Naive thymus-derived CD4-positive, alpha-beta T cell (primary cell): ENCODE data around the gene MYO10. TPM values are rescaled to one million over a fixed set of nuclear protein-coding genes. Genes with fewer than 3 reads are reported as not detected.

Source experiments
- ATAC-seq: fragments of 150-1000 bp; cut with Tn5 transposase; 2 replicates; pipeline ENCODE4 v1.10.0; 2021; ENCODE audit warnings: mild to moderate bottlenecking, moderate library complexity
- CTCF ChIA-PET: fragments of 350-600 bp; sonication (Branson Sonifier 250); formaldehyde crosslinking; loops from one replicate; lab custom pipeline; 2021; ENCODE audit warnings: antibody characterized with exemption; lab: Charles Lee
- POLR2A ChIA-PET: fragments of 350-600 bp; sonication (Branson Sonifier 250); formaldehyde crosslinking; loops from one replicate; lab custom pipeline; 2021; ENCODE audit warnings: antibody characterized with exemption, inconsistent platforms; lab: Charles Lee
- DNase-seq, 9 donors: peaks; one replicate each; pipeline versions ENCODE4 v3.0.0 to v3.0.0-alpha.2; 2020 to 2022; ENCODE audit warnings: mixed read lengths in 1 of 9
- H3K27ac ChIP-seq: one replicate; pipeline ENCODE4 v1.7.0; 2013; ENCODE audit warnings: mild to moderate bottlenecking, low read depth, low read length, moderate library complexity
- H3K27me3 ChIP-seq, 2 donors: one replicate each; pipeline ENCODE4 v1.7.0; 2013; ENCODE audit warnings: low read length in 2 of 2, mild to moderate bottlenecking in 2 of 2, moderate library complexity in 2 of 2; ENCODE audit not compliant: control insufficient read depth in 2 of 2, insufficient read depth in 2 of 2
- H3K36me3 ChIP-seq, 3 experiments: 1 replicate in 2 of 3; 2 replicates in 1 of 3; pipeline ENCODE4 v1.7.0; 2013; ENCODE audit warnings: low read length in 3 of 3, mild to moderate bottlenecking in 3 of 3, moderate library complexity in 1 of 3; ENCODE audit not compliant: insufficient read depth in 3 of 3, control insufficient read depth in 2 of 3
- H3K4me1 ChIP-seq, 2 donors: one replicate each; pipeline ENCODE4 v1.7.0; 2013; ENCODE audit warnings: low read length in 2 of 2, mild to moderate bottlenecking in 2 of 2, moderate library complexity in 1 of 2; ENCODE audit not compliant: control insufficient read depth in 2 of 2, insufficient read depth in 2 of 2
- H3K4me3 ChIP-seq: 2 replicates; pipeline ENCODE4 v1.7.0; 2013; ENCODE audit warnings: mild to moderate bottlenecking, low read length
- H3K9me3 ChIP-seq, 3 experiments: 1 replicate in 2 of 3; 2 replicates in 1 of 3; pipeline ENCODE4 v1.7.0; 2013; ENCODE audit warnings: low read length in 3 of 3; ENCODE audit not compliant: control insufficient read depth in 2 of 3
- H3K27ac Mint-ChIP-seq, 9 donors: one replicate each; pipeline ENCODE4 v1.8.0; 2020 to 2022; ENCODE audit warnings: mixed read lengths in 9 of 9, mild to moderate bottlenecking in 8 of 9, moderate library complexity in 5 of 9, inconsistent platforms in 2 of 9
- H3K27me3 Mint-ChIP-seq, 5 donors: one replicate each; pipeline ENCODE4 v1.8.0; 2021 to 2022; ENCODE audit warnings: mixed read lengths in 5 of 5, mild to moderate bottlenecking in 1 of 5
- H3K36me3 Mint-ChIP-seq, 5 donors: one replicate each; pipeline ENCODE4 v1.8.0; 2020 to 2022; ENCODE audit warnings: mixed read lengths in 5 of 5, mild to moderate bottlenecking in 3 of 5, inconsistent platforms in 1 of 5
- H3K4me1 Mint-ChIP-seq, 7 donors: one replicate each; pipeline ENCODE4 v1.8.0; 2020 to 2022; ENCODE audit warnings: mixed read lengths in 7 of 7, mild to moderate bottlenecking in 3 of 7, inconsistent platforms in 1 of 7
- H3K4me3 Mint-ChIP-seq, 10 donors: one replicate each; pipeline ENCODE4 v1.8.0; 2020 to 2022; ENCODE audit warnings: mild to moderate bottlenecking in 10 of 10, mixed read lengths in 10 of 10, moderate library complexity in 6 of 10, inconsistent platforms in 2 of 10
- H3K9me3 Mint-ChIP-seq, 11 donors: one replicate each; pipeline ENCODE4 v1.8.0; 2020 to 2022; ENCODE audit warnings: mixed read lengths in 11 of 11, mild to moderate bottlenecking in 4 of 11, inconsistent platforms in 1 of 11, moderate library complexity in 1 of 11
- intact Hi-C, 2 donors: fragments of 100-400 bp; cut with micrococcal nuclease; formaldehyde crosslinking; loops; one replicate each; pipeline ENCODE4 v1.15.1; 2023
- polyA plus RNA-seq, 2 donors: library from polyadenylated mRNA; unstranded; fragments of 300-500 nt; fragmentation: Illumina TruSeq; gene quantifications; one replicate each; pipeline ENCODE4 v1.2.3, GENCODE V29; 2021
- total RNA-seq, 6 experiments: library from RNA in 5 of 6; stranded (reverse) in 5 of 6; gene quantifications; 1 replicate in 5 of 6; 2 replicates in 1 of 6; pipeline ENCODE4 v1.2.3 and lab custom pipeline; 2021 to 2026

MYO10 gene
- total and polyA plus RNA-seq, 7 experiments from 2014 or later: 0.02 to 1.0 TPM; not detected in 5

- Mint-ChIP-seq H3K9me3 (peaks cover 0 to 1% (median 0%) of the 10 kb centered on the region in 11 donors), H3K27me3 (peaks cover 0 to 3% (median 0%) of the 10 kb centered on the region in 5 donors), H3K4me3 (no peak overlapping the region), H3K4me1 (peaks cover 0 to 60% (median 36%) of the 10 kb centered on the region in 7 donors), H3K36me3 (no peaks in the 10 kb centered on the region), H3K27ac (no peak overlapping the region)
- no peak for ATAC-seq
- Histone ChIP-seq H3K9me3 (no peaks in the 10 kb centered on the region), H3K36me3 (no peaks in the 10 kb centered on the region), H3K27me3 (no peaks in the 10 kb centered on the region), H3K27ac (no peak overlapping the region), H3K4me1 (no peaks in the 10 kb centered on the region), H3K4me3 (no peak overlapping the region)
- intact Hi-C loops: no loop called here
- CTCF ChIA-PET: no interaction called here
- POLR2A ChIA-PET: interaction anchor here (1.2 kb wide), 1 partner anchor 209 kb away, joined by 4 read pairs; no protein-coding TSS in a partner anchor
- DNase-seq: no peak
Observed at GRCh38 chr5:16671208-16671607, 264.9 kb downstream of the MYO10 start.

- Histone ChIP-seq H3K27me3 (no peaks in the 10 kb centered on the region), H3K4me1 (no peaks in the 10 kb centered on the region), H3K36me3 (no peaks in the 10 kb centered on the region), H3K4me3 (no peak overlapping the region), H3K27ac (no peak overlapping the region), H3K9me3 (no peaks in the 10 kb centered on the region)
- Mint-ChIP-seq H3K27me3 (peaks cover 0 to 3% (median 0%) of the 10 kb centered on the region in 5 donors), H3K27ac (no peak overlapping the region), H3K9me3 (peaks cover 0 to 1% (median 0%) of the 10 kb centered on the region in 11 donors), H3K4me3 (no peak overlapping the region), H3K36me3 (no peaks in the 10 kb centered on the region), H3K4me1 (peaks cover 0 to 64% (median 41%) of the 10 kb centered on the region in 7 donors)
- intact Hi-C loops: loop anchor here (5.0 kb wide), 2 partner anchors 102 to 212 kb away; no protein-coding TSS in a partner anchor
- DNase-seq: no peak
- POLR2A ChIA-PET: no interaction called here
- CTCF ChIA-PET: interaction anchor here (0.8 to 1.8 kb wide), 3 partner anchors 10 to 213 kb away, joined by 3 to 5 read pairs (median 4); no protein-coding TSS in a partner anchor
- ATAC-seq: no peak
Observed at GRCh38 chr5:16669776-16670175, 266.3 kb downstream of the MYO10 start.

- Histone ChIP-seq H3K9me3 (no peaks in the 10 kb centered on the region), H3K36me3 (no peaks in the 10 kb centered on the region), H3K4me3 (no peak overlapping the region), H3K4me1 (no peaks in the 10 kb centered on the region), H3K27me3 (no peaks in the 10 kb centered on the region), H3K27ac (no peak overlapping the region)
- Mint-ChIP-seq H3K27ac (peak overlapping the region in 1 of 9 donors; percentile 13), H3K27me3 (peaks cover 0 to 2% (median 0%) of the 10 kb centered on the region in 5 donors), H3K36me3 (no peaks in the 10 kb centered on the region), H3K4me3 (no peak overlapping the region), H3K9me3 (peaks cover 0 to 1% (median 0%) of the 10 kb centered on the region in 11 donors), H3K4me1 (peaks cover 0 to 64% (median 41%) of the 10 kb centered on the region in 7 donors)
- no peak for DNase-seq
- intact Hi-C loops: loop anchor here (5.0 kb wide), 2 partner anchors 101 to 211 kb away; no protein-coding TSS in a partner anchor
- ATAC-seq: no peak
- CTCF ChIA-PET: interaction anchor here (1.7 to 4.4 kb wide), 4 partner anchors 11 to 210 kb away, joined by 4 to 16 read pairs (median 10); no protein-coding TSS in a partner anchor
- POLR2A ChIA-PET: interaction anchor here (4.0 kb wide), 1 partner anchor 52 kb away, joined by 22 read pairs; the partner anchor contains the start of gene RETREG1
Observed at GRCh38 chr5:16668631-16669030, 267.5 kb downstream of the MYO10 start.

GRCh38 chr5:16668194-16668593 is 267.9 kb downstream of the MYO10 start:
- Histone ChIP-seq H3K4me1 (no peaks in the 10 kb centered on the region), H3K36me3 (no peaks in the 10 kb centered on the region), H3K4me3 (no peak overlapping the region), H3K9me3 (no peaks in the 10 kb centered on the region), H3K27me3 (no peaks in the 10 kb centered on the region), H3K27ac (no peak overlapping the region)
- POLR2A ChIA-PET: interaction anchor here (0.9 to 4.0 kb wide), 2 partner anchors 40 to 52 kb away, joined by 4 to 22 read pairs; partner anchors contain the start of gene RETREG1
- peaks cover 0 to 1% (median 0%) of the 10 kb centered on the region in 11 donors for H3K9me3 Mint-ChIP-seq
- no peak overlapping the region for H3K27ac Mint-ChIP-seq
- CTCF ChIA-PET: interaction anchor here (0.9 to 4.4 kb wide), 6 partner anchors 12 to 212 kb away, joined by 4 to 16 read pairs (median 6); no protein-coding TSS in a partner anchor
- DNase-seq (no peak), ATAC-seq (no peak)
- peaks cover 0 to 64% (median 37%) of the 10 kb centered on the region in 7 donors for H3K4me1 Mint-ChIP-seq
- no peaks in the 10 kb centered on the region for H3K36me3 Mint-ChIP-seq
- no peak overlapping the region for H3K4me3 Mint-ChIP-seq
- intact Hi-C loops: loop anchor here (5.0 kb wide), 2 partner anchors 101 to 211 kb away; no protein-coding TSS in a partner anchor
- no peaks in the 10 kb centered on the region for H3K27me3 Mint-ChIP-seq

GRCh38 chr5:16666883-16667398 is 269.1 kb downstream of the MYO10 start:
- ATAC-seq: peak; percentile 52
- no peak overlapping the region for H3K4me3 ChIP-seq
- POLR2A ChIA-PET: interaction anchor here (1.3 to 4.0 kb wide), 2 partner anchors 38 to 51 kb away, joined by 3 to 22 read pairs; partner anchors contain the start of gene RETREG1

GRCh38 chr5:16666130-16666882 is 269.8 kb downstream of the MYO10 start:
- Histone ChIP-seq H3K36me3 (no peaks in the 10 kb centered on the region), H3K9me3 (no peaks in the 10 kb centered on the region), H3K4me1 (no peaks in the 10 kb centered on the region), H3K27ac (no peak overlapping the region), H3K4me3 (no peak overlapping the region), H3K27me3 (no peaks in the 10 kb centered on the region)
- H3K4me3 Mint-ChIP-seq: peak overlapping the region in 5 of 10 donors; percentile 53 to 78 (median 56)
- peak overlapping the region in 6 of 9 donors; percentile 33 to 84 (median 66) for H3K27ac Mint-ChIP-seq
- H3K27me3 Mint-ChIP-seq: no peaks in the 10 kb centered on the region
- ChIA-PET CTCF (interaction anchor here (0.7 to 4.4 kb wide), 24 partner anchors 8 to 505 kb away, joined by 3 to 16 read pairs (median 4); no protein-coding TSS in a partner anchor), POLR2A (interaction anchor here (1.0 to 4.0 kb wide), 3 partner anchors 37 to 156 kb away, joined by 3 to 22 read pairs (median 3); partner anchors contain the start of gene RETREG1)
- ATAC-seq: peak; percentile 22
- peak in 2 of 9 donors; percentile 7 to 49 for DNase-seq
- intact Hi-C loops: loop anchor here (1.0 to 5.0 kb wide), 7 partner anchors 52 to 210 kb away; partner anchors contain the start of gene ZNF622 (in 1 of the 2)
- peaks cover 1 to 57% (median 29%) of the 10 kb centered on the region in 7 donors for H3K4me1 Mint-ChIP-seq
- no peaks in the 10 kb centered on the region for H3K36me3 Mint-ChIP-seq
- peaks cover 0 to 1% (median 0%) of the 10 kb centered on the region in 11 donors for H3K9me3 Mint-ChIP-seq

More at GRCh38 chr5:16666883-16667398, 269.1 kb downstream of the MYO10 start:
- Mint-ChIP-seq H3K27ac (peak overlapping the region in 4 of 9 donors; percentile 13 to 84 (median 64)), H3K4me3 (peak overlapping the region in 4 of 10 donors; percentile 55 to 78 (median 58)), H3K36me3 (no peaks in the 10 kb centered on the region), H3K9me3 (peaks cover 0 to 1% (median 0%) of the 10 kb centered on the region in 11 donors), H3K27me3 (no peaks in the 10 kb centered on the region), H3K4me1 (peaks cover 0 to 58% (median 26%) of the 10 kb centered on the region in 7 donors)
- Histone ChIP-seq H3K4me1 (no peaks in the 10 kb centered on the region), H3K9me3 (no peaks in the 10 kb centered on the region), H3K27ac (no peak overlapping the region), H3K27me3 (no peaks in the 10 kb centered on the region), H3K36me3 (no peaks in the 10 kb centered on the region)
- intact Hi-C loops: loop anchor here (1.0 to 5.0 kb wide), 8 partner anchors 50 to 210 kb away; partner anchors contain the start of gene ZNF622 (in 1 of the 2)
- CTCF ChIA-PET: interaction anchor here (0.7 to 4.4 kb wide), 23 partner anchors 8 to 506 kb away, joined by 3 to 16 read pairs (median 4); no protein-coding TSS in a partner anchor
- peak in 5 of 9 donors; percentile 9 to 54 (median 38) for DNase-seq
